Mesenchymal stem cell (in vitro differentiated cells and primary cell): Measurements from ENCODE around the gene SLC4A1AP. TPM values are rescaled to one million over a fixed set of nuclear protein-coding genes. Genes with fewer than 3 reads are reported as not detected.

ENCODE experiments used
- small RNA-seq: library from polyadenylated mRNA; stranded (forward); fragments of <200 nt; extraction: miRNeasy Mini kit (QIAGEN cat#:217004); gene quantifications from one replicate; pipeline ENCODE3, GENCODE V24; 2013; ENCODE audit warnings: low read depth

The SLC4A1AP gene

Small RNA genes lying within 50 kb of the gene (small RNA-seq; reads per million reads assigned to genes)
- gene RF00340: not detected
